Endothelial cell of umbilical vein (primary cell): ENCODE results near the gene ENHO. TPM values are rescaled to one million over a fixed set of nuclear protein-coding genes. Genes with fewer than 3 reads are reported as not detected.

ENCODE experiments used
- BruUV-seq: library from RNA; stranded (reverse); fragments of 400-500 nt; replicated peaks from 2 replicates; lab custom pipeline; 2021; lab: Mats Ljungman, UMichigan
- CTCF ChIA-PET: fragments of 300-600, 350-600 bp; sonication (Branson Sonifier 250); formaldehyde crosslinking; loops from one replicate; lab custom pipeline; 2021; ENCODE audit warnings: antibody characterized with exemption, inconsistent platforms; lab: Charles Lee
- POLR2A ChIA-PET: fragments of 300-600, 350-600 bp; sonication (Branson Sonifier 250); formaldehyde crosslinking; loops from one replicate; lab custom pipeline; 2021; ENCODE audit warnings: antibody characterized with exemption, inconsistent platforms; lab: Charles Lee
- DNase-seq: peaks from one replicate; pipeline ENCODE4 v3.0.0-alpha.2; 2011; ENCODE audit warnings: low read depth, low spot score
- FAIRE-seq: peaks from 2 replicates; lab custom pipeline; 2011; peaks lifted over from hg19 to GRCh38; lab: Jason Lieb, UNC
- H2AFZ ChIP-seq: 2 replicates; pipeline ENCODE4 v1.6.0; 2012; ENCODE audit warnings: low read depth, low read length, control low read depth, inconsistent platforms
- H3K27ac ChIP-seq: 2 replicates; pipeline ENCODE4 v1.5.1; 2011; ENCODE audit warnings: low read depth, mild to moderate bottlenecking, control low read depth, low read length, moderate library complexity; ENCODE audit not compliant: insufficient read depth
- H3K27me3 ChIP-seq, 2 experiments: 2 replicates each; pipeline versions ENCODE4 v1.6.0 to v1.6.1; 2011; ENCODE audit warnings: low read length in 2 of 2, mixed read lengths in 1 of 2; ENCODE audit not compliant: control insufficient read depth in 2 of 2, insufficient read depth in 2 of 2
- H3K36me3 ChIP-seq, 2 experiments: 2 replicates in 1 of 2; 3 replicates in 1 of 2; pipeline ENCODE4 v1.5.1; 2011; ENCODE audit warnings: low read length in 2 of 2, mild to moderate bottlenecking in 1 of 2, moderate library complexity in 1 of 2; ENCODE audit not compliant: control insufficient read depth in 2 of 2, insufficient read depth in 2 of 2; ENCODE audit errors: extremely low read depth in 1 of 2
- H3K4me1 ChIP-seq: 3 replicates; pipeline ENCODE4 v1.5.1; 2011; ENCODE audit warnings: mild to moderate bottlenecking, low read length; ENCODE audit not compliant: control insufficient read depth, insufficient read depth; ENCODE audit errors: extremely low read depth
- H3K4me2 ChIP-seq: 2 replicates; pipeline ENCODE4 v1.6.1; 2011; ENCODE audit warnings: low read length, control low read depth, mixed read lengths; ENCODE audit not compliant: insufficient read depth
- H3K4me3 ChIP-seq, 3 experiments: fragments of 200-600 bp in 1 of 3; sonication (generic), shearing (Covaris generic) in 1 of 3; replicated peaks in 1 of 3; 2 replicates each; pipeline ENCODE4 v1.5.1; 2011 to 2016; ENCODE audit warnings: control low read depth in 3 of 3, low read length in 3 of 3, mild to moderate bottlenecking in 2 of 3, inconsistent platforms in 1 of 3, low read depth in 1 of 3, moderate library complexity in 1 of 3; ENCODE audit not compliant: insufficient read depth in 1 of 3
- H3K79me2 ChIP-seq: 2 replicates; pipeline ENCODE4 v1.6.0; 2012; ENCODE audit warnings: low read length, inconsistent platforms; ENCODE audit not compliant: control insufficient read depth, insufficient read depth
- H3K9ac ChIP-seq: replicated peaks from 2 replicates; pipeline ENCODE3; 2011; ENCODE audit warnings: low read length, control low read depth; ENCODE audit not compliant: insufficient read depth; ENCODE audit errors: extremely low read depth
- H3K9me1 ChIP-seq: replicated peaks from 3 replicates; pipeline ENCODE4 v1.6.0; 2011; ENCODE audit warnings: mild to moderate bottlenecking, low read length; ENCODE audit not compliant: control insufficient read depth, insufficient read depth; ENCODE audit errors: extremely low read depth
- H3K9me3 ChIP-seq: replicated peaks from 2 replicates; pipeline ENCODE4 v1.5.1; 2012; ENCODE audit warnings: low read length, inconsistent platforms; ENCODE audit not compliant: control insufficient read depth, insufficient read depth
- H4K20me1 ChIP-seq: replicated peaks from 2 replicates; pipeline ENCODE3; 2011; ENCODE audit warnings: mild to moderate bottlenecking, low read length; ENCODE audit not compliant: control insufficient read depth, insufficient read depth; ENCODE audit errors: extremely low read depth
- CTCF ChIP-seq, 2 donors: IDR thresholded peaks; 1 replicate in 1 of 2; 2 replicates in 1 of 2; pipeline ENCODE4 v1.5.1; 2011; ENCODE audit warnings: low read length in 2 of 2, mild to moderate bottlenecking in 2 of 2, moderate library complexity in 2 of 2, control low read depth in 1 of 2, inconsistent platforms in 1 of 2, low read depth in 1 of 2; ENCODE audit not compliant: insufficient read depth in 1 of 2; ENCODE audit errors: extremely low read depth in 1 of 2
- EZH2 ChIP-seq: IDR thresholded peaks from 2 replicates; pipeline ENCODE4 v1.6.1; 2012; ENCODE audit warnings: borderline replicate concordance, low read depth, mild to moderate bottlenecking, moderate library complexity, low read length, inconsistent platforms; ENCODE audit not compliant: severe bottlenecking
- FOS ChIP-seq: IDR thresholded peaks from 2 replicates; pipeline ENCODE4 v1.6.1; 2011; ENCODE audit warnings: mild to moderate bottlenecking, low read length, moderate library complexity, borderline replicate concordance; ENCODE audit not compliant: insufficient read depth
- GATA2 ChIP-seq: IDR thresholded peaks from 2 replicates; pipeline ENCODE4 v1.7.0; 2011; ENCODE audit warnings: low read depth, mild to moderate bottlenecking, moderate library complexity, mixed read lengths, low read length; ENCODE audit not compliant: insufficient read length, insufficient read depth
- JUN ChIP-seq: IDR thresholded peaks from 2 replicates; pipeline ENCODE4 v1.6.1; 2011; ENCODE audit warnings: borderline replicate concordance, low read depth; ENCODE audit not compliant: insufficient read length, insufficient read depth
- MYC ChIP-seq: IDR thresholded peaks from one replicate; pipeline ENCODE4 v1.6.1; 2011; ENCODE audit warnings: mild to moderate bottlenecking, low read depth, low read length
- POLR2A ChIP-seq: IDR thresholded peaks from 2 replicates; pipeline ENCODE4 v1.6.1; 2012; ENCODE audit warnings: low read depth, mild to moderate bottlenecking, control low read depth, low read length
- POLR2AphosphoS5 ChIP-seq: IDR thresholded peaks from 2 replicates; pipeline ENCODE4 v1.6.1; 2012; ENCODE audit warnings: low read depth, mild to moderate bottlenecking, control low read depth, low read length, moderate library complexity; ENCODE audit not compliant: insufficient read depth
- dilution Hi-C: fragments of 300-500 bp; cut with MboI; formaldehyde crosslinking; loops from one replicate; pipeline ENCODE4 v1.15.0; 2019; ENCODE audit warnings: low sequenced_read_pairs; ENCODE audit not compliant: extremely low pct_ligation_motif_present
- intact Hi-C: fragments of 100-400 bp; cut with micrococcal nuclease; formaldehyde crosslinking; loops from one replicate; pipeline ENCODE4 v1.10.0; 2022
- polyA plus RNA-seq, 4 experiments: library from polyadenylated mRNA; depleted of rRNA in 3 of 4; stranded (reverse) in 3 of 4; unstranded in 1 of 4; fragments of >200 nt; gene quantifications; 2 replicates each; pipeline versions ENCODE4 v1.2.1 to v1.2.3, GENCODE V29; 2011 to 2012; ENCODE audit warnings: missing spikeins in 1 of 4
- total RNA-seq: library from RNA; stranded (reverse); gene quantifications from 2 replicates; pipeline ENCODE4 v1.2.3, GENCODE V29; 2021
- TF ChIP-seq, protein P1 (sequence below): IDR thresholded peaks from 2 replicates; pipeline ENCODE4 v1.6.1; 2011; ENCODE audit not compliant: insufficient read depth, insufficient read length

The ENHO gene
- total and polyA plus RNA-seq, 2 donors (not counting 3 experiments of a cell fraction or from before 2014, with no cell fraction given) = 0.10 TPM; not detected in 1

DNA sequence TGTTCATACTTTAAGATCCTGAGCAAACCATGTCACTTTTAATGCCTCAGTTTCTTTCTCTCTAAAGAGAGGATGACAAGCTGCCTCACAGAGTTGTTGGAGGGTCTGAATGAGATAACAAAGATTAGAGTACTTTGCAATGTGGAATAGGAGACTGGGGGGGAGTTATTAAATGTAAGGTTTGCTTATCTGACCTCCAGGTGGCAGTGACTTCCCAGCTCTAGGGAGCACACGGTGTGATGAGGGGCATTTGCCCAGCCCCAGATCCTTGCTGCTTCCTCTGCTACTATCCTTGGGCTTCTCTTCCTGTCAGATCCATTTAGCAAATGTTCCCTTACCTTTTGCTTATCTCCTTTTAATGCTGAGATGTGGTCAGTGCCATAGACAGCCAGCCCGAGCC is 30.7 kb downstream of the ENHO start:
- FAIRE-seq = no peak
- dilution Hi-C loops = no loop called here
- intact Hi-C loops = no loop called here
- H3K27me3 ChIP-seq = peaks cover 16 to 18% of the 10 kb centered on the region in 2 experiments
- H3K9me1 ChIP-seq = no peaks in the 10 kb centered on the region
- no peak overlapping the region for H3K27ac ChIP-seq
- H3K4me3 ChIP-seq = no peak overlapping the region
- no TSS peak for BruUV-seq
- H3K4me1 ChIP-seq = peaks cover 14% of the 10 kb centered on the region
- no peak overlapping the region for H2AFZ ChIP-seq
- no peaks in the 10 kb centered on the region for H3K9me3 ChIP-seq
- no peak overlapping the region for H3K9ac ChIP-seq
- TF ChIP-seq, protein P1, sequence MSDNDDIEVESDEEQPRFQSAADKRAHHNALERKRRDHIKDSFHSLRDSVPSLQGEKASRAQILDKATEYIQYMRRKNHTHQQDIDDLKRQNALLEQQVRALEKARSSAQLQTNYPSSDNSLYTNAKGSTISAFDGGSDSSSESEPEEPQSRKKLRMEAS = no peak
- TF ChIP-seq FOS (no peak), POLR2AphosphoS5 (no peak), MYC (no peak), POLR2A (no peak), EZH2 (no peak), GATA2 (no peak), CTCF (IDR thresholded peaks at IDR 0.05; ENCODE audit: extremely low read depth in 1 of 2, insufficient read depth in 1 of 2, low read depth in 1 of 2, low read length in 2 of 2) (no peak), JUN (no peak)
- no peaks in the 10 kb centered on the region for H3K79me2 ChIP-seq
- no peak overlapping the region for H3K4me2 ChIP-seq
- no peak for DNase-seq
- CTCF ChIA-PET = interaction anchor here (1.4 to 5.4 kb wide), 2 partner anchors 61 to 88 kb away, joined by 4 to 45 read pairs; no protein-coding TSS in a partner anchor
- no peaks in the 10 kb centered on the region for H3K36me3 ChIP-seq
- H4K20me1 ChIP-seq = no peaks in the 10 kb centered on the region
- POLR2A ChIA-PET = no interaction called here
